ENCODE data around the gene POU2F1.

Gene POU2F1

GRCh38 chr1:167339405-167339804, 118.7 kb downstream of the POU2F1 start:
- TF ChIP-seq CTCF (IDR thresholded peaks at IDR 0.05), result no peak
- Histone ChIP-seq H3K36me3 (no peaks in the 10 kb centered on the region), H3K9me3 (no peaks in the 10 kb centered on the region), H3K4me3 (ENCODE audit: low read depth in 1 of 2, low read length in 1 of 2) (no peak overlapping the region), H3K27me3 (no peaks in the 10 kb centered on the region), H3K4me1 (ENCODE audit: control insufficient read depth in 1 of 2, insufficient read depth in 1 of 2, low read depth in 1 of 2, low read length in 1 of 2) (no peaks in the 10 kb centered on the region), H3K27ac (no peak overlapping the region)

GRCh38 chr1:167342846-167343245, 122.2 kb downstream of the POU2F1 start:
- no peaks in the 10 kb centered on the region for H3K9me3 ChIP-seq
- no peaks in the 10 kb centered on the region for H3K4me1 ChIP-seq (ENCODE audit: control insufficient read depth in 1 of 2, insufficient read depth in 1 of 2, low read depth in 1 of 2, low read length in 1 of 2)
- no peaks in the 10 kb centered on the region for H3K36me3 ChIP-seq
- no peak for TF ChIP-seq CTCF (IDR thresholded peaks at IDR 0.05)
- no peak overlapping the region for H3K4me3 ChIP-seq (ENCODE audit: low read depth in 1 of 2, low read length in 1 of 2)
- no peaks in the 10 kb centered on the region for H3K27me3 ChIP-seq
- H3K27ac ChIP-seq, result no peak overlapping the region

GRCh38 chr1:167344112-167344511, 123.4 kb downstream of the POU2F1 start:
- no peak for TF ChIP-seq CTCF (IDR thresholded peaks at IDR 0.05)
- H3K4me3 ChIP-seq (ENCODE audit: low read depth in 1 of 2, low read length in 1 of 2), result no peak overlapping the region
- no peak overlapping the region for H3K27ac ChIP-seq
- H3K9me3 ChIP-seq, result no peaks in the 10 kb centered on the region
- H3K27me3 ChIP-seq, result no peaks in the 10 kb centered on the region
- no peaks in the 10 kb centered on the region for H3K36me3 ChIP-seq
- no peaks in the 10 kb centered on the region for H3K4me1 ChIP-seq (ENCODE audit: control insufficient read depth in 1 of 2, insufficient read depth in 1 of 2, low read depth in 1 of 2, low read length in 1 of 2)

- no peak overlapping the region for H3K27ac ChIP-seq
- no peak overlapping the region for H3K4me3 ChIP-seq (ENCODE audit: low read depth in 1 of 2, low read length in 1 of 2)
- no peaks in the 10 kb centered on the region for H3K9me3 ChIP-seq
- H3K27me3 ChIP-seq, result no peaks in the 10 kb centered on the region
- H3K4me1 ChIP-seq (ENCODE audit: control insufficient read depth in 1 of 2, insufficient read depth in 1 of 2, low read depth in 1 of 2, low read length in 1 of 2), result no peaks in the 10 kb centered on the region
- TF ChIP-seq CTCF (IDR thresholded peaks at IDR 0.05), result no peak
- no peaks in the 10 kb centered on the region for H3K36me3 ChIP-seq
Measured at GRCh38 chr1:167344615-167345385, 124.1 kb downstream of the POU2F1 start.

- H3K4me1 ChIP-seq (ENCODE audit: control insufficient read depth in 1 of 2, insufficient read depth in 1 of 2, low read depth in 1 of 2, low read length in 1 of 2), result no peaks in the 10 kb centered on the region
- H3K9me3 ChIP-seq, result no peaks in the 10 kb centered on the region
- H3K36me3 ChIP-seq, result no peaks in the 10 kb centered on the region
- no peaks in the 10 kb centered on the region for H3K27me3 ChIP-seq
- H3K4me3 ChIP-seq (ENCODE audit: low read depth in 1 of 2, low read length in 1 of 2), result no peak overlapping the region
- H3K27ac ChIP-seq, result no peak overlapping the region
- TF ChIP-seq CTCF (IDR thresholded peaks at IDR 0.05), result no peak
Measured at GRCh38 chr1:167345386-167345733, 124.7 kb downstream of the POU2F1 start.

All from neutrophil (primary cell).